Retinal pigment epithelial cell (primary cell): Measurements from ENCODE around the gene PDE4A.

ENCODE experiments used
- DNase-seq: peaks from one replicate; pipeline ENCODE4 v3.0.0-alpha.2; 2010; ENCODE audit warnings: low read depth
- H3K4me3 ChIP-seq: 2 replicates; pipeline ENCODE4 v1.5.1; 2011; ENCODE audit warnings: mild to moderate bottlenecking, low read length, control low read depth, moderate library complexity
- TF ChIP-seq, protein P1 (sequence below): conservative IDR thresholded peaks from 2 replicates; pipeline ENCODE4 v1.5.1; 2011; ENCODE audit warnings: low read depth, low read length, control low read depth, inconsistent platforms

The PDE4A gene

DNA sequence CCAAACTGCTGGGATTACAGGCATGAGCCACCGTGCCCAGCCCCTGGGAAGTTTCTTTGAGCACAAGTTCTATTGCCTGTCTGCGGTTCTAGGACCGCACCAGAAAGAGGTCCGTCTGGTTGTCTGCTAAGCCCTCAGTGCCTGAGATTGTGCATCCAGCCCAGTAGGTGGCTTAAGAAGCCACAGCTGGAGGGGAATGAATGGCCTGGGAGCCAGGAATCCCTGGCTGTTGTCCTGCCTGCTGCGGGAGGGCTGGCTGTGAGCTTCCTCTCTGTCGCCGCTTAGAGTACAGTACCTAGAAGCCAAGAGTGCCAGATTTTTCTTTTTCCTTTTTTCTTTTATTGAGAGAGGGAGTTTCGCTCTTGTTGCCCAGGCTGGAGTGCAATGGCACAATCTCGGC lies 35.8 kb upstream of the PDE4A start:
- H3K4me3 ChIP-seq = no peak overlapping the region
- no peak for DNase-seq
- TF ChIP-seq, protein P1, sequence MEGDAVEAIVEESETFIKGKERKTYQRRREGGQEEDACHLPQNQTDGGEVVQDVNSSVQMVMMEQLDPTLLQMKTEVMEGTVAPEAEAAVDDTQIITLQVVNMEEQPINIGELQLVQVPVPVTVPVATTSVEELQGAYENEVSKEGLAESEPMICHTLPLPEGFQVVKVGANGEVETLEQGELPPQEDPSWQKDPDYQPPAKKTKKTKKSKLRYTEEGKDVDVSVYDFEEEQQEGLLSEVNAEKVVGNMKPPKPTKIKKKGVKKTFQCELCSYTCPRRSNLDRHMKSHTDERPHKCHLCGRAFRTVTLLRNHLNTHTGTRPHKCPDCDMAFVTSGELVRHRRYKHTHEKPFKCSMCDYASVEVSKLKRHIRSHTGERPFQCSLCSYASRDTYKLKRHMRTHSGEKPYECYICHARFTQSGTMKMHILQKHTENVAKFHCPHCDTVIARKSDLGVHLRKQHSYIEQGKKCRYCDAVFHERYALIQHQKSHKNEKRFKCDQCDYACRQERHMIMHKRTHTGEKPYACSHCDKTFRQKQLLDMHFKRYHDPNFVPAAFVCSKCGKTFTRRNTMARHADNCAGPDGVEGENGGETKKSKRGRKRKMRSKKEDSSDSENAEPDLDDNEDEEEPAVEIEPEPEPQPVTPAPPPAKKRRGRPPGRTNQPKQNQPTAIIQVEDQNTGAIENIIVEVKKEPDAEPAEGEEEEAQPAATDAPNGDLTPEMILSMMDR = no peak

DNA sequence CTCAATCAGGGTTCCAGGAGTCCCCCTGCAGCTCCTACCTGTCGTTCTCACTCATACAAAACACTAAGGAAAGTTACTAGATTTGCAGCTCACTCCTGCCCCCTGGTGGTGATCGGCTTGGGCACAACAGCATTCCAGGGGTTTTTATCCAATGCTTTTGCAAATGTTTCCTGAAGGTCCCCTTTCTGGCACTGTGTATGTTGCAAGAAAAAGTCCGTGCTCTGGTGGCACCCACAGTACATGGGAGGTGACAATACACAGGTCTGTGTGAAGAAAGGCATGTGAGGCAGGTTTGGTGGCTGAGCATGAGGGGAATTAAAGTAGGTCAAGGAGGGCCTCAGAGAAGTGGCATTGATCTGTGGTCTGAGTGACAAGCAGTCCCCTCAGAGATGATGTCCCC lies 31.4 kb upstream of the PDE4A start:
- no peak overlapping the region for H3K4me3 ChIP-seq
- TF ChIP-seq, protein P1 = peak; percentile 98
- no peak for DNase-seq

DNA sequence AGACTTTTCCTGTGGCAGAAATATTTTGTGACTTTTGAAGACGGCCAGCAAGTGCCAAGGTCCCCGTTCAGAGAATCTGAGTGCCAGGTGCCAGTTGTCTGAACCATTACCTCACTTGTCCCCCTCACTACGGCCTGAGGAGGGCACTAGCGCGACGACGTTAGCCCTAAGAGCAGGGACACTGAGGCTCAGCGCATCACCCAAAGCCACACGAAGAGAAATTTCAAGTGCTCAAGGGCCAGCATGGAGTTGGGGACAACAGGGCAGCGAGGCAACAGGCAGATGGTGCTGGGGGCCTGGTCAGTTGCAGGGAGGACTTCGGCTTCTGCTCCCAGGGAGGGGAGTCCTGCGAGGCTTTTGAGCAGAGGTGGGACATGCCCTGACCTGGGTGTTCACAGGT lies 30.5 kb upstream of the PDE4A start:
- TF ChIP-seq, protein P1 = peak; percentile 36
- H3K4me3 ChIP-seq = no peak overlapping the region
- no peak for DNase-seq

DNA sequence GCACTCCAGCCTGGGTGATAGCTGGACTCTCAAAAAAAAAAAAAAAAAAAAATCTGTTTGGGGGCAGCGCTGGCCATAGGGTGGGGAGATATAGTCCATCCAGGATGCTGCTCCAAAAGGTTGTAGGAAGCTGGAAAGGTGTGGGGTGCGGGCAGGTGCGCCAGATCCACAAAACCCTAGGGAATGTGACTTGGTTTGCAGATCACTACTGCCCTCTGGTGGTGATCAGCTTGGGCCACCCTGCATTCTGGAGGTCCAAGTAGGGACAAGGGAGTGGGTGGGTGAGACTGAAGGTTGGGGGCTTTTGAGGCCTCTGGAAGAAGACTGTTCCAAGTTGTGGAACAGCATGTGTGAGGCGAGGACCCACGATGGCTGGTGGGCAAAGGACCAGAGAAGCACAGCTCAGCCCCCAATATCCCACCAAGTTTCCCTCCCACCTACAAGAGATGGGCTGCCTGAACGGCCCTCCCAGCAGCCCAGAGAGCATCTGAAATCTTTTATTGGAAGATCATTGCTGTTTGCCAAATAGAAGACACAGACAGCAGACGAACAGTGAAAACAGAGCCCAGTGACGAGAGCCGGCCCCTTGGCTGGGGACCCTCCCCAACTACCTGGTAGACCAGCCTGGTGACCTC lies 29.6 kb upstream of the PDE4A start:
- DNase-seq = no peak
- TF ChIP-seq, protein P1 = peak; percentile 94
- no peak overlapping the region for H3K4me3 ChIP-seq

DNA sequence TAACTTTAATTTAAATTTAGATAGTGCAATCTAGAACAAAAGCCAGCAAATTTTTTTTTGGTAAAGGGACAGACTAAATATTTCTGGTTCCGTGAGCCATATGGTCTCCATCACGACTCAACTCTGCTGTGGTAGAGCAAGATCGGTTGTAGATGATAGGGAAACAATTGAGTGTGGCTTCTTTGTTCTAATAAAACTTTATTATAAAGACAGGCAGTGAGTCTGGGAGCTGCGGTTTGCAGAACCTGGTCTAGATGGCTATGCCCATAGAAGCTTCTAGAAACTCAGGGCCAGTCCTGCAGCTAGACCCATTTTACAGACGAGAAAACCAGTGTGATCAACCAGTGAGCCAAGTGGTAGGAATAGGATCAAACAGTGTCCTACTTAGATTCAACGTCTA lies 28.2 kb upstream of the PDE4A start:
- no peak for DNase-seq
- H3K4me3 ChIP-seq = no peak overlapping the region
- TF ChIP-seq, protein P1 = no peak

DNA sequence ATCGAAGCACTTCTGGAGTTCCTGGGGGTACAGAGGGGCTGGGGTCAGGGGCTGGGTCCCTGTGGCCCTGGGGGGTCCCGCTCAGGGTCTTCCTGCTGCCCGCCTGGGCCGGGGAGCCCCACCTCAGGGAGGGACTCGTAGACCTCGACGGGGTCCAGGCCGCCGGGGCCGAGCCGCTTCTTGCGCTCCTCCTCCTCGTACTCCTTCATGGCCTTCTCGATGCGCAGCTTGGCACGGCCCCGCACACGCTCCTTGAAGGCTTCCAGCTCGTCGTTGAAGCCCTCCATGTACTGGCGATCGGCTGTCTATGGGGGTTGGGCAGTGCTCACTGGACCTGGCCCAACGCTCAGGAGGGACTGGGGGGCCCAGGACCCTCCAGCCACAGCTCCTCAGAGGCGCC lies 27.2 kb upstream of the PDE4A start:
- DNase-seq = no peak
- H3K4me3 ChIP-seq = no peak overlapping the region

DNA sequence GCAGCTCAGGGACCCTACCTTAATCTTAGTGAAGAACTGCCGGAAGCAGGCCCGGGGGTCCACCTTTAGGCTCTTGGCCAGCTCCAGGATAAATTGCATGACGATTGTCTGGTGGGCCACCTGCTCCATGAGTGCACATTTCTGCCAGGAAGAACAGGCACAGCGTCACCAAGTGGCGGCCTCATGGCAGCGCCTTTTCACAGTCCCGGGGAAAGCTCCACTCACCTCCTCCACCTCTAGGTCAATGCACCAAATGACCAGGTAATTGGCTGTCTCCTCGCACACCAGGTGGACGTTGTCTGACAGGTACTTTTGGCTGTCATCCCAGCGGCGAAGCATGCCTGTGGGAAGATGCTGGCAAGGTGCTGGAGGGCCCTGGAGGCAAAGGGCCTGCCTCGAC lies 25.3 kb upstream of the PDE4A start:
- DNase-seq = no peak
- TF ChIP-seq, protein P1 = no peak
- H3K4me3 ChIP-seq = no peak overlapping the region

More for the DNA sequence above, 27.2 kb upstream of the PDE4A start:
- TF ChIP-seq, protein P1 = no peak
